LNCAP (cell line): ENCODE results near the gene MYOC.

Source experiments
- CTCF ChIP-seq: fragments of 450-650 bp; IDR thresholded peaks from 2 replicates; pipeline ENCODE4 v1.5.1; 2017; ENCODE audit warnings: mild to moderate bottlenecking

The MYOC gene

GRCh38 chr1:171654942-171655745 is 2.7 kb upstream of the MYOC start:
- TF ChIP-seq CTCF = peak; percentile 79

GRCh38 chr1:171654201-171654941 is 1.9 kb upstream of the MYOC start:
- TF ChIP-seq CTCF = no peak

- no peak for TF ChIP-seq CTCF
Measured at GRCh38 chr1:171653796-171654195, 1.3 kb upstream of the MYOC start.

GRCh38 chr1:171646249-171646560 is 6.3 kb downstream of the MYOC start:
- no peak for TF ChIP-seq CTCF

- TF ChIP-seq CTCF = no peak
Measured at GRCh38 chr1:171645553-171646248, 6.8 kb downstream of the MYOC start.

- peak; percentile 83 for TF ChIP-seq CTCF
Measured at GRCh38 chr1:171644805-171645483, 7.5 kb downstream of the MYOC start.

GRCh38 chr1:171643156-171643555 is 9.3 kb downstream of the MYOC start:
- no peak for TF ChIP-seq CTCF
